NCI-H526 (cell line): ENCODE results near the gene SRMS.
"Not testable (repeated sequence)": the region's sequence is repeated elsewhere in the genome, so short reads cannot be mapped to it uniquely, and the experiment has no call there.

Experiments used
- DNase-seq, 2 experiments: peaks; one replicate each; lab custom pipeline; 2025; lab: John Stamatoyannopoulos, UW

The SRMS gene

DNA sequence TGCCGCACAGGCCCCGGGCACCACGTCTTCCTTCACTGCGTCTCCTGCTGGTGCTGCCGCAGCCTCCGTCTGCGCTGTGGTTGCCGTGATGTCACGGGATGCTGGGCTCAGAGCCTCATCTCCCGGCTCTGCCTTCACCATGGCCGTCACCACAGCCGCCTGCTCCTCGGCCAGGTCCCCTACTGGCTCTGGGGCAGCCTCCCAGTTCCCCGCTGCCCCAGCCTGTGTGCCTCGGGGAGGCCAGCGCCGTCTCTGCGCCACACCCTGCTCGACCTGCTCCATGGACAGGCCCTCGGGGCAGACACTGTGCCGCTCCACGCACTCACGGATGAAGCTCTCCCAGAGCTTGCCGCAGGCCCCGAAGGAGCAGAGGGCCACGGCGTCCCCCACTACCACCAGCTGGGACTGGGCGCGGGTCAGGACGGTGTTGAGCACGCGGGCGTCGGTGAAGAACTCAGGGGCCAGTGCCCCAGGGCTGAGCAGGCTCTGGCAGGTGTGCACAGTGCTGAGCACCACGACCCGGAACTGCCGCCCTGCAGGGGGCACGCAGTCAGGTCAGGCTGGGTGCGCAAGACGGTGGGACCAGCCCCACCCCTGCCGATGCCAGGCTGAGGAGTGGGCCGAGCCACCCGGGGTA lies 18.3 kb upstream of the SRMS start:
- DNase-seq, result peak in 1 of 2 experiments; percentile 59

DNA sequence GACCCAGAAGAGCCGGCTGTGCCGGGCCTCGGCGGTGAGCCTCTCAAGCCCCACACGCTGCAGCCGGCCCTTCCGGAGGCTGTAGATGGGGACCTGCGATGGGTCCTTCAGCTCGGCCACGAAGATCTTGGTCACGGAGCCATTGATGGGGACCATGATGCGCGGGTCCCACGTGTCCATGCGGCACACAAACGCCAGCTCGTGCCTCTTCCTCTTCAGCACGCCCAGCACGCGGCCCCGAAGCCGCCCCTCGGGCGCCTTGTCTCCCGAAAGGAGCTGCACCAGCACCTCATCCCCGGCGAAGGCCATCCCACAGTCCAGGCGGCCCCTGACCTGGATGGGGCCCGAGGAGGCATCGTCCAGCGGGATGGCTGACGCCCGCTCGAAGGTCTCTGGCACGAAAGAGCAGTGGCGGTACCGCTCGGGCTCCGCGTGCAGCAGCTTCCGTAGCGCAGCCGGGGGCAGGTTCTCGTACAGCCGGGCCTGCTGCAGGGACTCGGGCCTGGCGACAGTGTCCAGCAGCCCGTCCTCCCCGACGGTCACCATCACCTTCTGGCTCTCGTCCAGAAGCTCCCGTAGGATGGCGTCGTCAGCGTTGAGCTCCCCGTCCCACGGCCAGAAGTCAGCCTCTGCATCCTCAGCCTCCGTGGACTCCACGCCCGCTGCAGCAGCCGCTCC lies 17.6 kb upstream of the SRMS start:
- no peak for DNase-seq

DNA sequence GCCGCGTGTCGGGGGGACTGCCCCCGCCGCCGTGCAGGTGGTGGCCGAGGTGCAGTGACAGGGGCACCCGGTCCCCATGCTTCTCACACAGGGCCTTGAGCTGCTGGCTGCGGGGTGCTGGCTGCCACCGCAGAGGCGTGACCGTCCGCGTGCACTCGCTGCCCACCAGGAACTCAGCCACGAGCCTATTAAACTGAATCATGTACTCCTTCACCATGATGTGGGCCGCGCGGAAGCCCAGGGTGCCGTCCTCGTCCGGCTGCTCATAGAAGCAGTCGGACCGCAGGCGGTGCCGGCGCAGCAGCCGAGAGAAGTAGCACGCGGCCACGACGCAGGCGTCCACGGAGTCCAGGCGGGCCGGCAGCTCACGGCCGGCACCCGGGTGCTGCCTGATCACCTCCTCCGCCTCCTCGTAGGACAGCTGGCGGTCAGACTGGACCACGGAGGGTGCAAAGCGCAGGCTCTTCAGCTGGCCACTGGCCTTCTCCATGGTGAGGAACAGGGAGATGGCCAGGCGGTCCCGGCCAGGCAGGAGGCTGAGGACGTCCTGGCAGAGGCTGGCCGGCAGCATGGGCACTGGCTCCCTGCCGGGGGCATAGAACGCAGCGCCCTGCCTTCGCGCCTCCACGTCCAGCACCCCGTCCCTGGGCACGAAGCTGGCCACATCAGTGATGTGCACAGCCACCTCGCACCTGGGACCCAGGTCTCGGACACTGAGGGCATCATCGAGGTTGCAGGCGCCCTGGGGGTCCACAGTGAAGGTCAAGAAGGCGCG lies 16.7 kb upstream of the SRMS start:
- DNase-seq, result no peak

DNA sequence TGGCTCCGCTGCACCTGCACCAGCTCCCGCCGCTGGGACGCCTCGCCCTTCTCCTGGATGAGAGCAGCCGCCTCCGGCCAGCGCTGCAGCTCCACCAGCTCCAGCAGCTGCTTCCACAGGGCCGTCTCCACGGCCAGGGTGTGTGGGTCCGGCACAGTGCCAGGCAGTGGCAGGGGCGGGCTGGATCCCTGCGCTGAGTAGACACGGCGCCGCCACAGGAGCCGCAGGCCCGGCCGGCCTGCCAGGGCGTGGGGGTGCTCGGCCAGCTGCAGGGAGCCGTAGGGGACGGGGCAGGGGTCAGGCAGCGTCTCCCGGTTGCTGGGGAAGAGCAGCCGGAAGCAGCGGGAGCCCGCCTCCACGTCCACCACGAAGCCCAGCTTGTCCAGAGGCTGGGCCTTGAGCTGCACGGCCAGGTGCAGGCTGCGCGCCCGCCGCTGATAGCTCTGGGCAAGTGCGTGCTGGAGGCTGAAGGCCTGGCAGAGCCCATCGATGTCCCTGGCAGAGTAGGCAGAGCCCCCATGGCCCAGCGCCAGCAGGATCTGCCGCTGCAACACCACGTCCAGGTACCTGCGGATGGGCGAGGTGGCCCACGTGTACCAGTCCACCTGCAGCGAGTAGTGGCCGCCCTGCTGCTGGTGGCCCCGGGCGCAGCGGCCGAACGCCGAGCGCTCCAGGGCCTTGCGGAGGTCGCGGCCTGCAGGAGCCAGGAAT lies 15.8 kb upstream of the SRMS start:
- no peak for DNase-seq

DNA sequence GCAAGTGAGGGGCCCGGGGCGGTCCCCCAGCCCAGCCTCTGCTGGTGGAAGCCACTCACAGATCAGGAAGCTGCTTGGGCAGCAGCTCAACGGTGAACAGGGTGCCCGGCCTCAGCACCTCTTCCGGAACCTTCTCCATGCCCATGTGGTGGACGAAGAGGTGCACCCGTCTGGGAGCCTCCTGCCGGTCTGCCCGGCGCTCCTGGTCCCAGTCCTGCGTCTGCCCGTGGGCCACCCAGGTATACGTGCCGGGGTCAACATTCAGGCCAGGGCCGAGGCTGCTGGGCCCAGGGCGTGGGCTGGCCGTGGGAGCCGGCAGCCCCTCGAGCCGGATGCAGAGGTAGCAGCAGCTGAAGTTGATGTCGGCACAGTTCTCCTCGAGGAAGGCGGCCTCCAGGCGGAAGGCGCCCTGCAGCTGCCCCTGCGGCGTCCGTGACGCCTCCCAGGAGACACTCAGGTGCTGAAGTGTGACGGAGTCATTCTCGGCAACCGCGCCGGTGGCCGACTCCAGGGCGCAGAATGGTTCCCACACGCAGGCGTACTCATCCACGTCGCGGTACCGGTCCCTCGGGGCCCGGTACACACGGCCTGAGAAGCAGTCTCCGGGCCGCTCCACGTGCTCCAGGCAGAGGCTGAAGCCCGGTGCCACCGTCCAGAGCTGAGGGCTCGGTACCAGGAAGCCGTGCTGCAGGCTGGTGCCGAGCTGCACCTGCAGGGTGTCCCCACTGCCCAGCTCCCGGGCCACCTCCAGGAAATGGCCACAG lies 15.1 kb upstream of the SRMS start:
- no peak for DNase-seq

DNA sequence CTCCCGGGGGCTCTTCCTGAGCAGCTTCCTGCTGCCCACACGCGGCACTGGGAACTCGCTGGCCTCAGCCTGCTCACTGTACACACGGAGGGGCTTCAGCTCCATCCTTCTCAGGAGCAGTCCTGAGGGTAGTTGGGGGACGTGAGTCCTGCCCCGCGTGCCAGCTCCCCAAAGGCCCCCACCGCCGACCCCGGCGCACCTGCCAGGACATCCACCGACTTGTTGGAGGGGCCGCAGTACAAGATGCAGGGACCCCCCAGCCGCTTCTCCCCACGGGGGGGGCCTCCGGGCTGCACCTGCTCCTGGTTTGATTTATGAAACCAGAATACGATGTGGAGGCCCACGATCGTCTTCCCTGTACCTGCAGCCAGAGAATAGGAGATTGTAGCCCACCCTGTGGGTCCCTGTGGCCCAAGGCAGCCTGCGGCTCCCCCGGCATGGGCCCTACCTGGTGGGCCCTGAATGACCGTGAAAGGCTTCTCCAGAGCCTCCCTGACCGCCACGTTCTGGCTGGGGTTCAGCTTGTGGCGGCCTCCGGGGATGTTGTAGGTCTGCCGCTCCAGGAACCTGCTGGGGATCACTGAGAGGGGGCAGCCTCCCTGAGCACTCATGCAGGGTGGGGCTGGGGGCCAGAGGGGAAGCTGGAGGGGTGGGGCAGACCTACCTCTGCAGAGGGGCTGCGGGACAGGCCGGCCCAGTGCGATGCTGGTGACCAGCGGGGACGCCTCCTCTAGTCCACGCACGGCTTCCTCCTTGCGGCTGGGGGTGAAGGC lies 14.3 kb upstream of the SRMS start:
- DNase-seq, result no peak

DNA sequence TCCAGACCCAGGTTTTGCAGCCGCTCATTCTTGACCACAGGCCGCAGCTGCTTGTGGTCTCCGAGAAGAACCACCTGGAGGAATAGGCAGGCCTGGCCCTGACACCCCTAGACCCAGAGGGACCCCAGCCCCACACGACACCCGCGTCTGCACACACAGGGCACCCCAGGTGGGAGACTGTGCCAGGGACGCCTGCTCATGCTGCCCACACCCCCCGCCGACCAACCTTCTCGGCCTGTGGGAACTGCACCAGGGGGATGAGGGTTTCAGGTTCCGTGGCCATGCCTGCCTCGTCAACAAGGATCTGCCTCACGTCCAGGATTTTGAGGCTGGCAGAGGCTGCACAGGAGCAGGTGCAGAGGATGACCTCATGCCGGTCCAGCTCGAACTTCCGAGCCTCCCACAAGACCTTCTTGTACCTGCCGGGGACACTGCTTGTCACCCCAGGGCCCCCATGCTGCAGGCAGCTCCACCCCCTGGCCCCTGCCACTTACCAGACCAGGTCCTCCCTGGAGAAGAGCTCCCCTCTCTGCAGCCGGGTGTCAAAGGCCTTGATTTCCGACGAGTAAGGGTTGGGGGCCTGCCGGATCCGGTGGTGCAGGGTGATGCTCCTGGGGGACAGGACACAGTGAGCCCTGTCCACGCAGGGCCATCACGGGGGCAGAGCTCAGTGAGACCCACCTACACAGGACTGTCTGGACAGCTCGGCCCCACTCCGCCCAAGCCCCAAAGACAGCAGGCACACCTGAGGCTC lies 13.5 kb upstream of the SRMS start:
- DNase-seq, result no peak

DNA sequence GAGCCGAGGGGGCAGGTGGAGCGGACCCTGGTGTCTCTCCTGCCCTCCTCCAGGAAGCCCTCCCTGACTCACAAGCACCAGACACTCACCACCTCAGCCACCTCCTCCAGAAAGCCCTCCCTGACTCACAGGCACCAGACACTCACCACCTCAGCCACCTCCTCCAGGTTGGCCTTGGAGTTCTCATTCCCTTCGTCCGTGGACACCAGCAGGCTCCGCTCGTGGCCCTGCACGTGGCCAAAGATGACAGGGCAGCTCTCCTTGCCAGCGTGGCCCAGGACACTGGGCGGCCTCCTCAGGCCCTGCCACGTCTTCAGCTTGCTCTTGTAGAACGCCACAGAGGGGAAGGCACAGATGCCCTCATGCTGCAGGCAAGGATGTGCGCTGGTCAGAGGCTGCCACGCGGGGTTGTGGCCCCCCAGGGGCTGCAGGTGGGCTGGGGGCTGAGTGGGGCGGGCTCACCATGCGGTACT lies 12.8 kb upstream of the SRMS start:
- DNase-seq, result no peak

DNA sequence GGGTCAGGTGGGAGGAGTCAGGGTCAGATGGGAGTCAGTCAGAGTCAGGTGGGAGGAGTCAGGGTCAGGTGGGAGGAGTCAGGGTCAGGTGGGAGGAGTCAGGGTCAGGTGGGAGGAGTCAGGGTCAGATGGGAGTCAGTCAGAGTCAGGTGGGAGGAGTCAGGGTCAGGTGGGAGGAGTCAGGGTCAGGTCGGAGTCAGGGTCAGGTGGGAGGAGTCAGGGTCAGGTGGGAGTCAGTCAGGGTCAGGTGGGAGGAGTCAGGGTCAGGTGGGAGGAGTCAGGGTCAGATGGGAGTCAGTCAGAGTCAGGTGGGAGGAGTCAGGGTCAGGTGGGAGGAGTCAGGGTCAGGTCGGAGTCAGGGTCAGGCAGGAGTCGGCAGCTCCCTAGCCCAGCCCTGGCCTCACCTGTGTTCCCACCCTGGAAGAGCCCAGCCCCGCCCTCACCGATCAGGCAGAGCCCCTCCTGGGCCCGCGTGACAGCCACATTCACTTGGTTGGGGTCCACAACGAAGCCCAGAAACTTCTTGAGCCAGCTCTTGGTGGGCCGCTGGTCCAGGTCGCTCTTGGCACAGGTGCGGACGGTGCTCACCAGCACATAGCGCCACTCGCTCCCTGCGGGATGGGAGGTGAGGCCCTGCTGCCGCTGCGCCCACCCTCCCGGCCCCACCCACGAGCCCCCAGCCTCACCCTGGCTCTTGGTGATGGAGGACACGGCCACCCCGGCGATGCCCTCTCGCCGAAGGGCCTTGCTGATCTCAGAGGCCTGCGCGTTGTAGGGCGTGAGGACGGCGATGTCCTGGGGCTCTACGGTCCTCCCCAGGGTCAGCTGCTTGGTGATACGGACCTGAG lies 12.2 kb upstream of the SRMS start:
- not testable (repeated sequence) for DNase-seq

DNA sequence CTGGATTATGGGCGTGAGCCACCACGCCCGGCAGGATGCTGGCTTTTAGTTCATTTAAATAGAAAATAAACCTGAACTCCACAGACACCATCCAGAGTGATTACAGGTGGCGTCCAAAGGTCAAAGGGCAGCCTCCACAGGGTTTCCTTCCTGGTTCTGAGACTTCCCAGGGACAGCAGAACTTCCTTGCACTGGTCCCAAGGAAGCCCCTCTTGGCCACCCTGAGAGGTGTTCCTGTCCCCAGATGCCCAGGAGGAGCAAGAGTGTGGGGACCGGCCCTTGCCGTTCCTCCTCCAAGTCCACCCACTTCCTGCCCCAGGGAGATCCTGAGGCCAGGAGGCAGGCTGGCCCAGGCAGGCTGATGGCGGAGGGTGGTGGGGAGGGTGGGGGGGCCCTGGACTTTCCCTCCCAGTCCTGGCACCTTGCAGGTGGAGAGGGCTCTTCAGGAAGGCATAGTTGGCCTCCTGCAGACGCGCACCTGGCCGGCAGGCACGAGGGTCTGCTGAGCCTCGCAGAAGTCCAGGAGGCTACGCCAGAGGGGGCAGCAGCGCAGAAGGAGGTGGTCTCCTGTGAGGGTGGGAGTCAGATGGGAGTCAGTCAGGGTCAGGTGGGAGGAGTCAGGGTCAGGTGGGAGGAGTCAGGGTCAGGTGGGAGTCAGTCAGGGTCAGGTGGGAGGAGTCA lies 11.4 kb upstream of the SRMS start:
- no peak for DNase-seq

DNA sequence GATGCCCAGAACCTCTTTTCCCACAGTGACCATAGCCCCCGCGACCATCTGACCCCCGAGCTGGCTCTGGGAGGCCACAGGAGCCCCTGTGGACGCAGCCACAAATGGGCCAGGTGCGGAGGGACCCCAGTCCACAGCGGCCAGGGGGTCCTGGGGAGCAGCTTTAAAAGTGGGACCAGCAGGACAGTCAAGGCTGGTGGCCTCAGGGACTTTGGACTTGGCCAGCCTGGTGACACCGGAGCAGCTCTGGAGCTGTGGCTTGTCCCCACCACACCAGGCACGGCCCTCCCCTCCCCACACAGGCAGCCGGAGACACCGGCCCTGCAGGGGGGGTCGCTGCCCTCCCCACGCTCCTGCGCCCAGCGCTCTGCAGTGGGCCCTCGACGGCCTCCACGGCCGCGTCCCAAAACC lies 9.9 kb upstream of the SRMS start:
- no peak for DNase-seq

DNA sequence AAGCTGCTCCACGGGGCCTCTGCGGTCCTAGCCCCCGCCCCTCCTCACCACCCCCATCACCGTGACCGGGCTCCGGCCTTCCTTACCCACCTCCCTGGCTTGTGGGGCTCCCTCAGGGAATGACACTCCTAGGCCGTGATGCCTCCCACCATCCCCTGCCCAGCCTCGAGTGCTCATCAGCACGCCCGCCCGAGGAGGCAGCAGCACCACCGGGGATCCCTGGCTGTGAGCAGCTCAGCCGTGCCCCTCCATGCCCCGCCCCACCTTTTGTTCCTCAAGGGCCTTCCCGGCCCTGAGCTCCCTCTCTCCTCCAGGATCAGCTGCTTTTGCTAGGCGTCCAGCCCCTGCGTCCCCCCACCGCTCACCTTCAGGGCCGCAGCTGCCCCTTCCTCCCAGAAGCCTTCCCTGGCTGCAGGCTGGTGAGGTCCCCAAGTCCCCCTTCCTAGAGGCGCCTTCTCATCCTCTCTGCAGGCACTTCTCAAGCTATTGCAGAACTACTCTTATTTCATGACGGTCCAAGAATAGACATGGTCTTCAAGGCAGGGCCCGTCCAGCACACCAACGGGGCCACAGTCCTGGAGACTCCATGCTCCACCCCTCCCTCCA lies 9.4 kb upstream of the SRMS start:
- DNase-seq, result no peak

DNA sequence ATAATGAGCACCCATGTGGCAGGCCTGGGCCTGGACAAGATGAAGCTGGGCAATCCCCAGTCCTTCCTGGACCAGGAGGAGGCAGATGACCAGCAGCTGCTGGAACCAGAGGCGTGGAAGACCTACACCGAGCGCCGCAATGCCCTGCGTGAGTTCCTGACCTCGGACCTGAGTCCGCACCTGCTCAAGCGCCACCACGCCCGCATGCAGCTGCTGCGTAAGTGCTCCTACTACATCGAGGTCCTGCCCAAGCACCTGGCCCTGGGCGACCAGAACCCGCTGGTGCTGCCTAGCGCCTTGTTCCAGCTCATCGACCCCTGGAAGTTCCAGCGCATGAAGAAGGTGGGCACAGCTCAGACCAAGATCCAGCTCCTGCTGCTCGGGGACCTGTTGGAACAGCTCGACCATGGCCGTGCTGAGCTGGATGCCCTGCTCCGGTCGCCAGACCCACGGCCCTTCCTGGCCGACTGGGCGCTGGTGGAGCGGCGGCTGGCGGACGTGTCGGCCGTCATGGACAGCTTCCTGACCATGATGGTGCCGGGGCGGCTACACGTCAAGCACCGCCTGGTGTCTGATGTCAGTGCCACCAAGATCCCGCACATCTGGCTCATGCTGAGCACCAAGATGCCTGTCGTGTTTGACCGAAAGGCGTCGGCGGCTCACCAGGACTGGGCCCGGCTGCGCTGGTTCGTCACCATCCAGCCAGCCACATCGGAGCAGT lies 8.3 kb upstream of the SRMS start:
- DNase-seq, result no peak

DNA sequence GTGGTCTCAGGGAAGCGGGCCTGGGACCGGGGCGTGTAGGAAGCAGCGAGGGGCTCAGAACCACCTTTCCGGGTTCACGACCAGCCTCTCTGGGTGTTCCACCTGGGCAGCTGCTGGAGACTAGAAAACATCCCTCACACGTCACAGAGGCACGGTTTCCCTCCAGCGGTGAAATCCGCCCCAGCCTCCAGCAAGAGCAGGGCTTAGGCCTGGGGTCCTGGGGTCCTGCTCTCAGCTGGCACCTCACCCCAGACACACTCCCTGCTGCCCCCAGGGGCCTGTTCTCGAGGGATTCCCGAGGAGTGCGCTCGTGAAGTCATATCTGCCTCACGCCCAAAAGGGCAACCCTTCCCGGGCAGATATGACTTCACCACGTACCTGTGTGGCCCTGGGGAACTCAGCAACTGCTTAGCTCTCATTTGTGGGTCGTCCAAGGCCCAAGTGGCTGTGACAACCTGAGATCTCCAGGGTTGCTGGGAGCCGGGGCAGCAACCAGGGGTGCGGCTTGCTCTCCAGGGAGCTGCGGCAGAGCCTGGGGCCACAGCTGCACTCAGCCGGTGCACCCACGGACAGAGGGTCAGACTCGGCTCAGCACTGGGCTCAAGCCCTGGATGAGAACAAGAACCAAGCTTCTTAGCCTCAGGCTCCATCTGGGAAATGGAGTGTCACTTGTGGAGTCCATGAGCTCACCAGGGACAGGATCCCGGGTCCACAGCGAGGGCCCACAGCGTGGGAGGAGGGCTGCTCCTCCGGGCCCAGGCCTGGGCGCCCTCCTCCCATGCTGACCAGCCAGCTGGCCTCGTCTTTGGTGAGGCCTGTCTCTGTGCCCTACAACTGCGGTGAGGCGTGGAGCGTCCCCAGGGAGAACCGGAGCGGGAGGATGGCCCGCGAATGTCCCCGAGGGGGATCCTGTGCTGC lies 7.1 kb upstream of the SRMS start:
- DNase-seq, result no peak

DNA sequence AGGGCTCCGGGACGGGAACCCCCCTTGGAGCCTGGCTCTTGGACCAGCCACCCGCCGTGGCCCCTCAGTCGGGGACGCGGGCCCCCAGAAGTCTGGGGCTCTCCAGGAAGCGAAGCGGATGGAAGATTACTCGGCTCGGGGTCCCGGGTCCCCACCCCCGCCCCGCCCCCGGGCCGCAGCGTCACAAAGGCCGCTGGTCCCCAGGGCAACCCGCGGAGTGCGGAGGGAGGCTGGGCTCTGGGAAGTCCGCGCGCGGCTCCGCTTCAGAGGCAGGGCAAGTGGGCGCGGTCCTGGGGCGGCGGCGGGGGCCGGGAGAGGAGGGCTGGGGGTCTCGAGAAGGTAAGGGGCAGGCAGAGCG lies 6.4 kb upstream of the SRMS start, which contains the start of gene FNDC11:
TSS of gene FNDC11 (plus strand) at position 227 of the 358 bp plus-strand sequence. CDS start 1,505 bp downstream, outside the sequence.
- peak in 1 of 2 experiments; percentile 60 for DNase-seq

DNA sequence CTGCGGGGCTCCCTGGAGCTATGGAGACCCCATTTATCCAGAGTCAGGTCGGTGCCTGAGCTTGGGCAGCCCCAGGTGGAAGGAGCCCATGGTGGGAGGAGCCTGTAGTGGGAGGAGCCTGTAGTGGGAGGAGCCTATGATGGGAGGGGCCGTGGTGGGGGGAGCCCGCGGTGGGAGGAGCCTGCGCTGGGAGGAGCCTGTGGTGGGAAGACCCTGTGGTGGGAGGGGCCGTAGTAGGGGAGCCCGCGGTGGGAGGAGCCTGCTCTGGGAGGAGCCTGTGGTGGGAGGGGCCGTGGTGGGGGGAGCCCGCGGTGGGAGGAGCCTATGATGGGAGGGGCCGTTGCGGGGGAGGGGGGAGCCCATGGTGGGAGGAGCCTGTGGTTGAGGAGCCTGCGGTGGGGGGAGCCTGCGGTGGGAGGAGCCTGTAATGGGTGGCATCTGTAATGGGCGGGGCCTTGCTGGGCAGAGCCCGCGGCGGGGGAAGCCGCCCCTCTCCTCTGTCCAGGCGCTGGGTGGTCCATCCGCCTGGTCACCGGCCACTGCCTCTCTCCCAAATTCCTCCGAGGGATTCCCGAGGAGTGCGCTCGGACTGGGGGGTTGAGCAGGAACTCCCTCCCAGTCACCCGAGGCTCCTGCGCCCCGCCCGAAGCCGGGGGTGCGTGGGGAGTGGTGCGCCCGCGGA lies 5.8 kb upstream of the SRMS start:
- DNase-seq, result peak; percentile 50 to 90
